ENCODE measurements around the gene C11orf87. TPM values are rescaled to one million over a fixed set of nuclear protein-coding genes. Genes with fewer than 3 reads are reported as not detected.

The C11orf87 gene
- total RNA-seq, 4 donors from 2014 or later: 0.16 TPM; not detected in 3

- 68% methylated on average over 1 of the region's 1 CpG for WGBS
- Histone ChIP-seq H3K4me1 (no peaks in the 10 kb centered on the region), H3K4me3 (no peak overlapping the region), H3K36me3 (no peaks in the 10 kb centered on the region), H3K27ac (no peak overlapping the region), H3K9me3 (no peaks in the 10 kb centered on the region), H3K27me3 (no peaks in the 10 kb centered on the region)
- no peak for DNase-seq (ENCODE audit: low spot score in 2 of 2)
- TF ChIP-seq POLR2AphosphoS5 (IDR thresholded peaks at IDR 0.05) (no peak), CTCF (IDR thresholded peaks at IDR 0.05) (no peak), POLR2A (IDR thresholded peaks at IDR 0.05) (no peak), EP300 (IDR thresholded peaks at IDR 0.05) (no peak)
These were observed 21.1 kb downstream of the C11orf87 start for GRCh38 chr11:109443052-109443451.

- no peak overlapping the region for H3K4me3 ChIP-seq
- no peaks in the 10 kb centered on the region for H3K4me1 ChIP-seq
- WGBS: 76% methylated on average over 2 of the region's 2 CpGs
- no peaks in the 10 kb centered on the region for H3K9me3 ChIP-seq
- H3K27ac ChIP-seq: no peak overlapping the region
- DNase-seq (ENCODE audit: low spot score in 2 of 2): no peak
- no peaks in the 10 kb centered on the region for H3K36me3 ChIP-seq
- no peaks in the 10 kb centered on the region for H3K27me3 ChIP-seq
- no peak for TF ChIP-seq EP300 (IDR thresholded peaks at IDR 0.05)
- no peak for TF ChIP-seq POLR2AphosphoS5 (IDR thresholded peaks at IDR 0.05)
- no peak for TF ChIP-seq POLR2A (IDR thresholded peaks at IDR 0.05)
- no peak for TF ChIP-seq CTCF (IDR thresholded peaks at IDR 0.05)
These were observed 32.9 kb downstream of the C11orf87 start for GRCh38 chr11:109454857-109455256.

Measured in suprapubic skin (tissue), 4 donors.